Endothelial cell of umbilical vein (primary cell): ENCODE measurements around the gene BIRC5. TPM values are rescaled to one million over a fixed set of nuclear protein-coding genes. Genes with fewer than 3 reads are reported as not detected.

ENCODE experiments used
- BruUV-seq: library from RNA; stranded (reverse); fragments of 400-500 nt; replicated peaks from 2 replicates; lab custom pipeline; 2021; lab: Mats Ljungman, UMichigan
- CTCF ChIA-PET: fragments of 300-600, 350-600 bp; sonication (Branson Sonifier 250); formaldehyde crosslinking; loops from one replicate; lab custom pipeline; 2021; ENCODE audit warnings: antibody characterized with exemption, inconsistent platforms; lab: Charles Lee
- POLR2A ChIA-PET: fragments of 300-600, 350-600 bp; sonication (Branson Sonifier 250); formaldehyde crosslinking; loops from one replicate; lab custom pipeline; 2021; ENCODE audit warnings: antibody characterized with exemption, inconsistent platforms; lab: Charles Lee
- DNase-seq: peaks from one replicate; pipeline ENCODE4 v3.0.0-alpha.2; 2011; ENCODE audit warnings: low read depth, low spot score
- FAIRE-seq: peaks from 2 replicates; lab custom pipeline; 2011; peaks lifted over from hg19 to GRCh38; lab: Jason Lieb, UNC
- H2AFZ ChIP-seq: 2 replicates; pipeline ENCODE4 v1.6.0; 2012; ENCODE audit warnings: low read depth, low read length, control low read depth, inconsistent platforms
- H3K27ac ChIP-seq: 2 replicates; pipeline ENCODE4 v1.5.1; 2011; ENCODE audit warnings: low read depth, mild to moderate bottlenecking, control low read depth, low read length, moderate library complexity; ENCODE audit not compliant: insufficient read depth
- H3K27me3 ChIP-seq, 2 experiments: 2 replicates each; pipeline versions ENCODE4 v1.6.0 to v1.6.1; 2011; ENCODE audit warnings: low read length in 2 of 2, mixed read lengths in 1 of 2; ENCODE audit not compliant: control insufficient read depth in 2 of 2, insufficient read depth in 2 of 2
- H3K36me3 ChIP-seq, 2 experiments: 2 replicates in 1 of 2; 3 replicates in 1 of 2; pipeline ENCODE4 v1.5.1; 2011; ENCODE audit warnings: low read length in 2 of 2, mild to moderate bottlenecking in 1 of 2, moderate library complexity in 1 of 2; ENCODE audit not compliant: control insufficient read depth in 2 of 2, insufficient read depth in 2 of 2; ENCODE audit errors: extremely low read depth in 1 of 2
- H3K4me1 ChIP-seq: 3 replicates; pipeline ENCODE4 v1.5.1; 2011; ENCODE audit warnings: mild to moderate bottlenecking, low read length; ENCODE audit not compliant: control insufficient read depth, insufficient read depth; ENCODE audit errors: extremely low read depth
- H3K4me2 ChIP-seq: 2 replicates; pipeline ENCODE4 v1.6.1; 2011; ENCODE audit warnings: low read length, control low read depth, mixed read lengths; ENCODE audit not compliant: insufficient read depth
- H3K4me3 ChIP-seq, 3 experiments: fragments of 200-600 bp in 1 of 3; sonication (generic), shearing (Covaris generic) in 1 of 3; replicated peaks in 1 of 3; 2 replicates each; pipeline ENCODE4 v1.5.1; 2011 to 2016; ENCODE audit warnings: control low read depth in 3 of 3, low read length in 3 of 3, mild to moderate bottlenecking in 2 of 3, inconsistent platforms in 1 of 3, low read depth in 1 of 3, moderate library complexity in 1 of 3; ENCODE audit not compliant: insufficient read depth in 1 of 3
- H3K79me2 ChIP-seq: 2 replicates; pipeline ENCODE4 v1.6.0; 2012; ENCODE audit warnings: low read length, inconsistent platforms; ENCODE audit not compliant: control insufficient read depth, insufficient read depth
- H3K9ac ChIP-seq: replicated peaks from 2 replicates; pipeline ENCODE3; 2011; ENCODE audit warnings: low read length, control low read depth; ENCODE audit not compliant: insufficient read depth; ENCODE audit errors: extremely low read depth
- H3K9me1 ChIP-seq: replicated peaks from 3 replicates; pipeline ENCODE4 v1.6.0; 2011; ENCODE audit warnings: mild to moderate bottlenecking, low read length; ENCODE audit not compliant: control insufficient read depth, insufficient read depth; ENCODE audit errors: extremely low read depth
- H3K9me3 ChIP-seq: replicated peaks from 2 replicates; pipeline ENCODE4 v1.5.1; 2012; ENCODE audit warnings: low read length, inconsistent platforms; ENCODE audit not compliant: control insufficient read depth, insufficient read depth
- H4K20me1 ChIP-seq: replicated peaks from 2 replicates; pipeline ENCODE3; 2011; ENCODE audit warnings: mild to moderate bottlenecking, low read length; ENCODE audit not compliant: control insufficient read depth, insufficient read depth; ENCODE audit errors: extremely low read depth
- CTCF ChIP-seq, 2 donors: IDR thresholded peaks; 1 replicate in 1 of 2; 2 replicates in 1 of 2; pipeline ENCODE4 v1.5.1; 2011; ENCODE audit warnings: low read length in 2 of 2, mild to moderate bottlenecking in 2 of 2, moderate library complexity in 2 of 2, control low read depth in 1 of 2, inconsistent platforms in 1 of 2, low read depth in 1 of 2; ENCODE audit not compliant: insufficient read depth in 1 of 2; ENCODE audit errors: extremely low read depth in 1 of 2
- EZH2 ChIP-seq: IDR thresholded peaks from 2 replicates; pipeline ENCODE4 v1.6.1; 2012; ENCODE audit warnings: borderline replicate concordance, low read depth, mild to moderate bottlenecking, moderate library complexity, low read length, inconsistent platforms; ENCODE audit not compliant: severe bottlenecking
- FOS ChIP-seq: IDR thresholded peaks from 2 replicates; pipeline ENCODE4 v1.6.1; 2011; ENCODE audit warnings: mild to moderate bottlenecking, low read length, moderate library complexity, borderline replicate concordance; ENCODE audit not compliant: insufficient read depth
- GATA2 ChIP-seq: IDR thresholded peaks from 2 replicates; pipeline ENCODE4 v1.7.0; 2011; ENCODE audit warnings: low read depth, mild to moderate bottlenecking, moderate library complexity, mixed read lengths, low read length; ENCODE audit not compliant: insufficient read length, insufficient read depth
- JUN ChIP-seq: IDR thresholded peaks from 2 replicates; pipeline ENCODE4 v1.6.1; 2011; ENCODE audit warnings: borderline replicate concordance, low read depth; ENCODE audit not compliant: insufficient read length, insufficient read depth
- MAX ChIP-seq: IDR thresholded peaks from 2 replicates; pipeline ENCODE4 v1.6.1; 2011; ENCODE audit not compliant: insufficient read depth, insufficient read length
- MYC ChIP-seq: IDR thresholded peaks from one replicate; pipeline ENCODE4 v1.6.1; 2011; ENCODE audit warnings: mild to moderate bottlenecking, low read depth, low read length
- POLR2A ChIP-seq: IDR thresholded peaks from 2 replicates; pipeline ENCODE4 v1.6.1; 2012; ENCODE audit warnings: low read depth, mild to moderate bottlenecking, control low read depth, low read length
- POLR2AphosphoS5 ChIP-seq: IDR thresholded peaks from 2 replicates; pipeline ENCODE4 v1.6.1; 2012; ENCODE audit warnings: low read depth, mild to moderate bottlenecking, control low read depth, low read length, moderate library complexity; ENCODE audit not compliant: insufficient read depth
- dilution Hi-C: fragments of 300-500 bp; cut with MboI; formaldehyde crosslinking; loops from one replicate; pipeline ENCODE4 v1.15.0; 2019; ENCODE audit warnings: low sequenced_read_pairs; ENCODE audit not compliant: extremely low pct_ligation_motif_present
- intact Hi-C: fragments of 100-400 bp; cut with micrococcal nuclease; formaldehyde crosslinking; loops from one replicate; pipeline ENCODE4 v1.10.0; 2022
- polyA plus RNA-seq, 4 experiments: library from polyadenylated mRNA; depleted of rRNA in 3 of 4; stranded (reverse) in 3 of 4; unstranded in 1 of 4; fragments of >200 nt; gene quantifications; 2 replicates each; pipeline versions ENCODE4 v1.2.1 to v1.2.3, GENCODE V29; 2011 to 2012; ENCODE audit warnings: missing spikeins in 1 of 4
- total RNA-seq: library from RNA; stranded (reverse); gene quantifications from 2 replicates; pipeline ENCODE4 v1.2.3, GENCODE V29; 2021

BIRC5 gene
- total and polyA plus RNA-seq, 2 donors (not counting 3 experiments of a cell fraction or from before 2014, with no cell fraction given), result 32.8 to 74.6 TPM

- H3K27me3 ChIP-seq, result no peaks in the 10 kb centered on the region
- H3K9me3 ChIP-seq, result no peaks in the 10 kb centered on the region
- peaks cover 10% of the 10 kb centered on the region for H3K4me1 ChIP-seq
- H3K9ac ChIP-seq, result no peak overlapping the region
- intact Hi-C loops (loop anchor here (10.0 kb wide), 1 partner anchor 447 kb away; no protein-coding TSS in a partner anchor), dilution Hi-C loops (no loop called here)
- no TSS peak for BruUV-seq
- FAIRE-seq (no peak), DNase-seq (peak; percentile 50)
- ChIA-PET POLR2A (no interaction called here), CTCF (no interaction called here)
- no peak overlapping the region for H3K4me3 ChIP-seq
- H4K20me1 ChIP-seq, result no peaks in the 10 kb centered on the region
- no peak for TF ChIP-seq MAX
- no peak for TF ChIP-seq CTCF (IDR thresholded peaks at IDR 0.05; ENCODE audit: extremely low read depth in 1 of 2, insufficient read depth in 1 of 2, low read depth in 1 of 2, low read length in 2 of 2)
- TF ChIP-seq MYC, result no peak
- no peak for TF ChIP-seq POLR2A
- no peak for TF ChIP-seq FOS
- TF ChIP-seq EZH2, result no peak
- TF ChIP-seq JUN, result no peak
- TF ChIP-seq POLR2AphosphoS5, result no peak
- no peak for TF ChIP-seq GATA2
- H3K79me2 ChIP-seq, result no peaks in the 10 kb centered on the region
- no peaks in the 10 kb centered on the region for H3K9me1 ChIP-seq
- H3K4me2 ChIP-seq, result no peak overlapping the region
- H3K27ac ChIP-seq, result no peak overlapping the region
- no peak overlapping the region for H2AFZ ChIP-seq
- no peaks in the 10 kb centered on the region for H3K36me3 ChIP-seq
Observed at GRCh38 chr17:78257810-78258322, 43.8 kb downstream of the BIRC5 start.
